Endothelial cell of umbilical vein (primary cell): ENCODE results near the gene KLRK1. TPM values are rescaled to one million over a fixed set of nuclear protein-coding genes. Genes with fewer than 3 reads are reported as not detected.

Experiments used
- BruUV-seq: library from RNA; stranded (reverse); fragments of 400-500 nt; replicated peaks from 2 replicates; lab custom pipeline; 2021; lab: Mats Ljungman, UMichigan
- CTCF ChIA-PET: fragments of 300-600, 350-600 bp; sonication (Branson Sonifier 250); formaldehyde crosslinking; loops from one replicate; lab custom pipeline; 2021; ENCODE audit warnings: antibody characterized with exemption, inconsistent platforms; lab: Charles Lee
- POLR2A ChIA-PET: fragments of 300-600, 350-600 bp; sonication (Branson Sonifier 250); formaldehyde crosslinking; loops from one replicate; lab custom pipeline; 2021; ENCODE audit warnings: antibody characterized with exemption, inconsistent platforms; lab: Charles Lee
- DNase-seq: peaks from one replicate; pipeline ENCODE4 v3.0.0-alpha.2; 2011; ENCODE audit warnings: low read depth, low spot score
- FAIRE-seq: peaks from 2 replicates; lab custom pipeline; 2011; peaks lifted over from hg19 to GRCh38; lab: Jason Lieb, UNC
- H2AFZ ChIP-seq: 2 replicates; pipeline ENCODE4 v1.6.0; 2012; ENCODE audit warnings: low read depth, low read length, control low read depth, inconsistent platforms
- H3K27ac ChIP-seq: 2 replicates; pipeline ENCODE4 v1.5.1; 2011; ENCODE audit warnings: low read depth, mild to moderate bottlenecking, control low read depth, low read length, moderate library complexity; ENCODE audit not compliant: insufficient read depth
- H3K27me3 ChIP-seq, 2 experiments: 2 replicates each; pipeline versions ENCODE4 v1.6.0 to v1.6.1; 2011; ENCODE audit warnings: low read length in 2 of 2, mixed read lengths in 1 of 2; ENCODE audit not compliant: control insufficient read depth in 2 of 2, insufficient read depth in 2 of 2
- H3K36me3 ChIP-seq, 2 experiments: 2 replicates in 1 of 2; 3 replicates in 1 of 2; pipeline ENCODE4 v1.5.1; 2011; ENCODE audit warnings: low read length in 2 of 2, mild to moderate bottlenecking in 1 of 2, moderate library complexity in 1 of 2; ENCODE audit not compliant: control insufficient read depth in 2 of 2, insufficient read depth in 2 of 2; ENCODE audit errors: extremely low read depth in 1 of 2
- H3K4me1 ChIP-seq: 3 replicates; pipeline ENCODE4 v1.5.1; 2011; ENCODE audit warnings: mild to moderate bottlenecking, low read length; ENCODE audit not compliant: control insufficient read depth, insufficient read depth; ENCODE audit errors: extremely low read depth
- H3K4me2 ChIP-seq: 2 replicates; pipeline ENCODE4 v1.6.1; 2011; ENCODE audit warnings: low read length, control low read depth, mixed read lengths; ENCODE audit not compliant: insufficient read depth
- H3K4me3 ChIP-seq, 3 experiments: fragments of 200-600 bp in 1 of 3; sonication (generic), shearing (Covaris generic) in 1 of 3; replicated peaks in 1 of 3; 2 replicates each; pipeline ENCODE4 v1.5.1; 2011 to 2016; ENCODE audit warnings: control low read depth in 3 of 3, low read length in 3 of 3, mild to moderate bottlenecking in 2 of 3, inconsistent platforms in 1 of 3, low read depth in 1 of 3, moderate library complexity in 1 of 3; ENCODE audit not compliant: insufficient read depth in 1 of 3
- H3K79me2 ChIP-seq: 2 replicates; pipeline ENCODE4 v1.6.0; 2012; ENCODE audit warnings: low read length, inconsistent platforms; ENCODE audit not compliant: control insufficient read depth, insufficient read depth
- H3K9ac ChIP-seq: replicated peaks from 2 replicates; pipeline ENCODE3; 2011; ENCODE audit warnings: low read length, control low read depth; ENCODE audit not compliant: insufficient read depth; ENCODE audit errors: extremely low read depth
- H3K9me1 ChIP-seq: replicated peaks from 3 replicates; pipeline ENCODE4 v1.6.0; 2011; ENCODE audit warnings: mild to moderate bottlenecking, low read length; ENCODE audit not compliant: control insufficient read depth, insufficient read depth; ENCODE audit errors: extremely low read depth
- H3K9me3 ChIP-seq: replicated peaks from 2 replicates; pipeline ENCODE4 v1.5.1; 2012; ENCODE audit warnings: low read length, inconsistent platforms; ENCODE audit not compliant: control insufficient read depth, insufficient read depth
- H4K20me1 ChIP-seq: replicated peaks from 2 replicates; pipeline ENCODE3; 2011; ENCODE audit warnings: mild to moderate bottlenecking, low read length; ENCODE audit not compliant: control insufficient read depth, insufficient read depth; ENCODE audit errors: extremely low read depth
- EZH2 ChIP-seq: IDR thresholded peaks from 2 replicates; pipeline ENCODE4 v1.6.1; 2012; ENCODE audit warnings: borderline replicate concordance, low read depth, mild to moderate bottlenecking, moderate library complexity, low read length, inconsistent platforms; ENCODE audit not compliant: severe bottlenecking
- FOS ChIP-seq: IDR thresholded peaks from 2 replicates; pipeline ENCODE4 v1.6.1; 2011; ENCODE audit warnings: mild to moderate bottlenecking, low read length, moderate library complexity, borderline replicate concordance; ENCODE audit not compliant: insufficient read depth
- GATA2 ChIP-seq: IDR thresholded peaks from 2 replicates; pipeline ENCODE4 v1.7.0; 2011; ENCODE audit warnings: low read depth, mild to moderate bottlenecking, moderate library complexity, mixed read lengths, low read length; ENCODE audit not compliant: insufficient read length, insufficient read depth
- JUN ChIP-seq: IDR thresholded peaks from 2 replicates; pipeline ENCODE4 v1.6.1; 2011; ENCODE audit warnings: borderline replicate concordance, low read depth; ENCODE audit not compliant: insufficient read length, insufficient read depth
- MAX ChIP-seq: IDR thresholded peaks from 2 replicates; pipeline ENCODE4 v1.6.1; 2011; ENCODE audit not compliant: insufficient read depth, insufficient read length
- MYC ChIP-seq: IDR thresholded peaks from one replicate; pipeline ENCODE4 v1.6.1; 2011; ENCODE audit warnings: mild to moderate bottlenecking, low read depth, low read length
- POLR2A ChIP-seq: IDR thresholded peaks from 2 replicates; pipeline ENCODE4 v1.6.1; 2012; ENCODE audit warnings: low read depth, mild to moderate bottlenecking, control low read depth, low read length
- POLR2AphosphoS5 ChIP-seq: IDR thresholded peaks from 2 replicates; pipeline ENCODE4 v1.6.1; 2012; ENCODE audit warnings: low read depth, mild to moderate bottlenecking, control low read depth, low read length, moderate library complexity; ENCODE audit not compliant: insufficient read depth
- dilution Hi-C: fragments of 300-500 bp; cut with MboI; formaldehyde crosslinking; loops from one replicate; pipeline ENCODE4 v1.15.0; 2019; ENCODE audit warnings: low sequenced_read_pairs; ENCODE audit not compliant: extremely low pct_ligation_motif_present
- intact Hi-C: fragments of 100-400 bp; cut with micrococcal nuclease; formaldehyde crosslinking; loops from one replicate; pipeline ENCODE4 v1.10.0; 2022
- polyA plus RNA-seq, 4 experiments: library from polyadenylated mRNA; depleted of rRNA in 3 of 4; stranded (reverse) in 3 of 4; unstranded in 1 of 4; fragments of >200 nt; gene quantifications; 2 replicates each; pipeline versions ENCODE4 v1.2.1 to v1.2.3, GENCODE V29; 2011 to 2012; ENCODE audit warnings: missing spikeins in 1 of 4
- total RNA-seq: library from RNA; stranded (reverse); gene quantifications from 2 replicates; pipeline ENCODE4 v1.2.3, GENCODE V29; 2021
- TF ChIP-seq, protein P1 (sequence below), 2 donors: IDR thresholded peaks; 1 replicate in 1 of 2; 2 replicates in 1 of 2; pipeline ENCODE4 v1.5.1; 2011; ENCODE audit warnings: low read length in 2 of 2, mild to moderate bottlenecking in 2 of 2, moderate library complexity in 2 of 2, control low read depth in 1 of 2, inconsistent platforms in 1 of 2, low read depth in 1 of 2; ENCODE audit not compliant: insufficient read depth in 1 of 2; ENCODE audit errors: extremely low read depth in 1 of 2

The KLRK1 gene
- total and polyA plus RNA-seq, 2 donors (not counting 3 experiments of a cell fraction or from before 2014, with no cell fraction given), result not detected

GRCh38 chr12:10386857-10387256 is 3.0 kb downstream of the KLRK1 start:
- H2AFZ ChIP-seq, result no peak overlapping the region
- ChIA-PET POLR2A (no interaction called here), CTCF (interaction anchor here (0.7 kb wide), 1 partner anchor 9 kb away, joined by 3 read pairs; no protein-coding TSS in a partner anchor)
- H3K79me2 ChIP-seq, result no peaks in the 10 kb centered on the region
- DNase-seq (no peak), FAIRE-seq (no peak)
- H3K4me3 ChIP-seq, result no peak overlapping the region
- H3K9me3 ChIP-seq, result no peaks in the 10 kb centered on the region
- dilution Hi-C loops (no loop called here), intact Hi-C loops (loop anchor here (5.0 kb wide), 1 partner anchor 110 kb away; no protein-coding TSS in a partner anchor)
- H3K36me3 ChIP-seq, result no peaks in the 10 kb centered on the region
- peaks cover 2% of the 10 kb centered on the region for H3K4me1 ChIP-seq
- no peak overlapping the region for H3K27ac ChIP-seq
- H3K4me2 ChIP-seq, result no peak overlapping the region
- H3K9me1 ChIP-seq, result no peaks in the 10 kb centered on the region
- H3K27me3 ChIP-seq, result no peaks in the 10 kb centered on the region
- TF ChIP-seq, protein P1, sequence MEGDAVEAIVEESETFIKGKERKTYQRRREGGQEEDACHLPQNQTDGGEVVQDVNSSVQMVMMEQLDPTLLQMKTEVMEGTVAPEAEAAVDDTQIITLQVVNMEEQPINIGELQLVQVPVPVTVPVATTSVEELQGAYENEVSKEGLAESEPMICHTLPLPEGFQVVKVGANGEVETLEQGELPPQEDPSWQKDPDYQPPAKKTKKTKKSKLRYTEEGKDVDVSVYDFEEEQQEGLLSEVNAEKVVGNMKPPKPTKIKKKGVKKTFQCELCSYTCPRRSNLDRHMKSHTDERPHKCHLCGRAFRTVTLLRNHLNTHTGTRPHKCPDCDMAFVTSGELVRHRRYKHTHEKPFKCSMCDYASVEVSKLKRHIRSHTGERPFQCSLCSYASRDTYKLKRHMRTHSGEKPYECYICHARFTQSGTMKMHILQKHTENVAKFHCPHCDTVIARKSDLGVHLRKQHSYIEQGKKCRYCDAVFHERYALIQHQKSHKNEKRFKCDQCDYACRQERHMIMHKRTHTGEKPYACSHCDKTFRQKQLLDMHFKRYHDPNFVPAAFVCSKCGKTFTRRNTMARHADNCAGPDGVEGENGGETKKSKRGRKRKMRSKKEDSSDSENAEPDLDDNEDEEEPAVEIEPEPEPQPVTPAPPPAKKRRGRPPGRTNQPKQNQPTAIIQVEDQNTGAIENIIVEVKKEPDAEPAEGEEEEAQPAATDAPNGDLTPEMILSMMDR (IDR thresholded peaks at IDR 0.05; ENCODE audit: extremely low read depth in 1 of 2, insufficient read depth in 1 of 2, low read depth in 1 of 2, low read length in 2 of 2), result no peak
- TF ChIP-seq POLR2A (no peak), EZH2 (no peak), GATA2 (no peak), FOS (no peak)
- no TSS peak for BruUV-seq
- H3K9ac ChIP-seq, result no peak overlapping the region
- H4K20me1 ChIP-seq, result no peaks in the 10 kb centered on the region

- no peak for DNase-seq
- TF ChIP-seq MYC, result no peak
- no peak for TF ChIP-seq POLR2A
- no peak for TF ChIP-seq EZH2
- no peak for TF ChIP-seq GATA2
- no peak for TF ChIP-seq FOS
- no peak for TF ChIP-seq JUN
- TF ChIP-seq, protein P1 (IDR thresholded peaks at IDR 0.05; ENCODE audit: extremely low read depth in 1 of 2, insufficient read depth in 1 of 2, low read depth in 1 of 2, low read length in 2 of 2), result no peak
- TF ChIP-seq MAX, result no peak
- TF ChIP-seq POLR2AphosphoS5, result no peak
- POLR2A ChIA-PET, result no interaction called here
- no peak overlapping the region for H3K4me3 ChIP-seq
- no peaks in the 10 kb centered on the region for H3K9me1 ChIP-seq
- dilution Hi-C loops, result no loop called here
- no peak overlapping the region for H3K27ac ChIP-seq
- no peaks in the 10 kb centered on the region for H3K27me3 ChIP-seq
- CTCF ChIA-PET, result no interaction called here
- no peak for FAIRE-seq
- H3K36me3 ChIP-seq, result peaks cover 0 to 3% of the 10 kb centered on the region in 2 experiments
- no peaks in the 10 kb centered on the region for H3K9me3 ChIP-seq
- H3K9ac ChIP-seq, result no peak overlapping the region
- H3K79me2 ChIP-seq, result no peaks in the 10 kb centered on the region
- no peaks in the 10 kb centered on the region for H3K4me1 ChIP-seq
- BruUV-seq, result no TSS peak
- H2AFZ ChIP-seq, result no peak overlapping the region
- H4K20me1 ChIP-seq, result no peaks in the 10 kb centered on the region
- H3K4me2 ChIP-seq, result no peak overlapping the region
- intact Hi-C loops, result loop anchor here (5.0 kb wide), 1 partner anchor 112 kb away; no protein-coding TSS in a partner anchor
Observed at GRCh38 chr12:10385166-10385613, 4.7 kb downstream of the KLRK1 start.
